Neural progenitor cell (in vitro differentiated cells): ENCODE results near the gene HOOK2. TPM values are rescaled to one million over a fixed set of nuclear protein-coding genes. Genes with fewer than 3 reads are reported as not detected.
A peak's percentile ranks its signal among the peaks of the same experiment; 100 is the strongest.
"Not testable (repeated sequence)": the region's sequence is repeated elsewhere in the genome, so short reads cannot be mapped to it uniquely, and the experiment has no call there.

Experiments used
- DNase-seq: peaks from one replicate; pipeline ENCODE4 v3.0.0-alpha.2; 2016; ENCODE audit warnings: low spot score
- H2AFZ ChIP-seq: fragments of 200-600 bp; sonication (generic); replicated peaks from 2 replicates; pipeline ENCODE4 v1.6.1; 2016; ENCODE audit warnings: antibody characterized with exemption
- H3F3A ChIP-seq: fragments of 200-600 bp; sonication (generic); 2 replicates; pipeline ENCODE4 v1.6.1; 2016; ENCODE audit warnings: antibody characterized with exemption, low read depth
- H3K27ac ChIP-seq: fragments of 200-600 bp; sonication (generic); 2 replicates; pipeline ENCODE4 v1.5.1; 2016; ENCODE audit warnings: mild to moderate bottlenecking
- H3K27me3 ChIP-seq: fragments of 200-600 bp; sonication (generic); 2 replicates; pipeline ENCODE4 v1.6.1; 2016; ENCODE audit warnings: mild to moderate bottlenecking, moderate library complexity
- H3K36me3 ChIP-seq: fragments of 200-600 bp; sonication (generic); 2 replicates; pipeline ENCODE4 v1.5.1; 2016
- H3K4me1 ChIP-seq: fragments of 200-600 bp; sonication (generic); 2 replicates; pipeline ENCODE4 v1.6.1; 2016; ENCODE audit warnings: mixed run types
- H3K4me2 ChIP-seq: fragments of 200-600 bp; sonication (generic); 2 replicates; pipeline ENCODE4 v1.6.1; 2016
- H3K4me3 ChIP-seq: fragments of 200-600 bp; sonication (generic); 2 replicates; pipeline ENCODE4 v1.5.1; 2016
- H3K79me2 ChIP-seq: fragments of 200-600 bp; sonication (generic); 2 replicates; pipeline ENCODE4 v1.6.1; 2016; ENCODE audit warnings: low read depth
- H3K9ac ChIP-seq: fragments of 200-600 bp; sonication (generic); 2 replicates; pipeline ENCODE4 v1.6.1; 2016
- H3K9me3 ChIP-seq: fragments of 200-600 bp; sonication (generic); 2 replicates; pipeline ENCODE4 v1.5.1; 2016; ENCODE audit warnings: low read depth
- H4K20me1 ChIP-seq: fragments of 200-600 bp; sonication (generic); 2 replicates; pipeline ENCODE4 v1.6.1; 2016; ENCODE audit warnings: low read depth
- H3K27ac Mint-ChIP-seq: 3 replicates; pipeline ENCODE4 v1.8.0; 2021; ENCODE audit warnings: mixed read lengths
- H3K27me3 Mint-ChIP-seq: 2 replicates; pipeline ENCODE4 v1.8.0; 2022; ENCODE audit warnings: low read depth, mild to moderate bottlenecking, inconsistent platforms, moderate library complexity, mixed read lengths; ENCODE audit not compliant: insufficient read depth
- H3K36me3 Mint-ChIP-seq: 3 replicates; pipeline ENCODE4 v1.8.0; 2021; ENCODE audit warnings: mixed read lengths
- H3K4me1 Mint-ChIP-seq: 3 replicates; pipeline ENCODE4 v1.8.0; 2021; ENCODE audit warnings: mixed read lengths
- H3K4me3 Mint-ChIP-seq: 3 replicates; pipeline ENCODE4 v1.8.0; 2021; ENCODE audit warnings: mild to moderate bottlenecking, moderate library complexity, mixed read lengths
- H3K9me3 Mint-ChIP-seq: 3 replicates; pipeline ENCODE4 v1.8.0; 2020; ENCODE audit warnings: mixed read lengths
- CTCF ChIP-seq: fragments of 200-600 bp; sonication (generic); IDR thresholded peaks from 2 replicates; pipeline ENCODE4 v1.5.1; 2017; ENCODE audit warnings: antibody characterized with exemption, mild to moderate bottlenecking
- EZH2 ChIP-seq: fragments of 200-600 bp; sonication (generic); IDR thresholded peaks from 2 replicates; pipeline ENCODE4 v1.6.1; 2017; ENCODE audit warnings: antibody characterized with exemption, mild to moderate bottlenecking, moderate library complexity
- EZH2phosphoT487 ChIP-seq: fragments of 200-600 bp; sonication (generic); IDR thresholded peaks from 2 replicates; pipeline ENCODE4 v1.6.1; 2017; ENCODE audit warnings: antibody characterized with exemption
- microRNA-seq: library from miRNA; unstranded; fragments of <30 nt; microRNA quantifications from one replicate; pipeline ENCODE4, GENCODE V29; 2016
- small RNA-seq: library from RNA; depleted of rRNA; stranded (forward); fragments of <200 nt; gene quantifications from one replicate; pipeline ENCODE3, GENCODE V24; 2015
- total RNA-seq: library from RNA; depleted of rRNA; stranded (reverse); fragments of >200 nt; gene quantifications from 2 replicates; pipeline ENCODE4 v1.2.3, GENCODE V29; 2015; ENCODE audit warnings: low replicate concordance

HOOK2 gene
- total RNA-seq, 1 donor from 2014 or later, result 14.3 TPM

- H3K27ac Mint-ChIP-seq, result peak overlapping the region; percentile 16
- no peak for DNase-seq
- peaks cover 22% of the 10 kb centered on the region for H3K4me1 Mint-ChIP-seq
- H3K4me2 ChIP-seq, result peak overlapping the region; percentile 94
- peaks cover 3% of the 10 kb centered on the region for H3K36me3 ChIP-seq
- H4K20me1 ChIP-seq, result peaks cover 39% of the 10 kb centered on the region
- H3K9ac ChIP-seq, result peak overlapping the region; percentile 72
- H3K27me3 Mint-ChIP-seq, result peaks cover 11% of the 10 kb centered on the region
- peak overlapping the region; percentile 66 for H3K4me3 ChIP-seq
- H3K27me3 ChIP-seq, result no peaks in the 10 kb centered on the region
- no peak for TF ChIP-seq EZH2
- TF ChIP-seq CTCF, result no peak
- no peak for TF ChIP-seq EZH2phosphoT487
- no peaks in the 10 kb centered on the region for H3K9me3 Mint-ChIP-seq
- peaks cover 86% of the 10 kb centered on the region for H3K79me2 ChIP-seq
- H3K27ac ChIP-seq, result no peak overlapping the region
- H3K4me3 Mint-ChIP-seq, result peak overlapping the region; percentile 81
- no peaks in the 10 kb centered on the region for H3K9me3 ChIP-seq
- no peak overlapping the region for H2AFZ ChIP-seq
- peaks cover 16% of the 10 kb centered on the region for H3K36me3 Mint-ChIP-seq
- peaks cover 6% of the 10 kb centered on the region for H3K4me1 ChIP-seq
- H3F3A ChIP-seq, result peaks cover 46% of the 10 kb centered on the region
Observed at GRCh38 chr19:12720296-12720695, 55.1 kb downstream of the HOOK2 start.

DNA sequence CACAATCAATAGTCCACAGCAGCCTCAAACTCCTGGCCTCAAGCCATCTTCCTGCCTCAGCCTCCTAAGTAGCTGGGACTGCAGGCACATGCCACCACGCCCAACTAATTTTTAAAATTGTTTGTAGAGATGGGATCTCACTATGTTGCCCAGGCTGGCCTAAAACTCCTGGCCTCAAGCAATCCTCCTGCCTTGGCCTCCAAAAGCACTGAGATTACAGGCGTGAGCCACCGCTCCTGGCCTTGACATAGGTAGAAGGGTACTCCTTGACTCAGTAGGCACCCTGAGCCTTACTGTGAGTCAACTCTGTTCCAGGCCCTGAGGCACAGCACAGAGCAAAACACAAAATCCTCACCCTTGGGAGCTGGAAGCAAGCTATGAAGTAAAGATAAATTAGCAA lies 59.4 kb downstream of the HOOK2 start:
- Mint-ChIP-seq H3K4me3 (no peak overlapping the region), H3K27me3 (no peaks in the 10 kb centered on the region), H3K9me3 (no peaks in the 10 kb centered on the region), H3K4me1 (peaks cover 5% of the 10 kb centered on the region), H3K36me3 (peaks cover 33% of the 10 kb centered on the region), H3K27ac (no peak overlapping the region)
- no peaks in the 10 kb centered on the region for H3K27me3 ChIP-seq
- H3K27ac ChIP-seq, result no peak overlapping the region
- TF ChIP-seq EZH2phosphoT487 (no peak), EZH2 (no peak), CTCF (no peak)
- peaks cover 53% of the 10 kb centered on the region for H3F3A ChIP-seq
- no peak for DNase-seq
- H4K20me1 ChIP-seq, result peaks cover 36% of the 10 kb centered on the region
- no peak overlapping the region for H3K9ac ChIP-seq
- peaks cover 54% of the 10 kb centered on the region for H3K79me2 ChIP-seq
- H3K4me1 ChIP-seq, result peaks cover 6% of the 10 kb centered on the region
- H3K36me3 ChIP-seq, result peaks cover 3% of the 10 kb centered on the region
- no peak overlapping the region for H3K4me3 ChIP-seq
- no peak overlapping the region for H3K4me2 ChIP-seq
- H2AFZ ChIP-seq, result no peak overlapping the region
- H3K9me3 ChIP-seq, result no peaks in the 10 kb centered on the region

DNA sequence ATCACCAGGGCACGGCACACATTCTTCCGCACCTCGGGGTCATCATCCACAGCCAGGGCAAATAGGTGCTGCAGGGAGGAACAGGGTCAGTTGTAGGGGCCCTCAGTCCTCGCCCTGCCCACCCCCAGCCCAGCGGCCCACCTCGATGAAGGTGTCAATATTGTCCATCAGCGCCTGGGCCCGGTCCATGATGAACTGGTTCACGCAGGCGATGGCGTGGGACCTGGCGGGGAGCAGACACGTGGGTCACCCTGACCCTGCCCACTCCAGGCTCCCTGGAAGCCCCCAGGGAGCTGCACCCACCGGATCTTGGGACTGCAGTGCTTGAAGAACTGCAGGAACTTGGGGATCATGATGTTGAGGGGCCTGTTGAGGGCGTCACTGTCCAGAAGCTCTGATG lies 60.2 kb downstream of the HOOK2 start:
- Mint-ChIP-seq H3K36me3 (peaks cover 37% of the 10 kb centered on the region), H3K4me1 (no peaks in the 10 kb centered on the region), H3K27me3 (no peaks in the 10 kb centered on the region), H3K27ac (no peak overlapping the region), H3K9me3 (no peaks in the 10 kb centered on the region), H3K4me3 (no peak overlapping the region)
- Histone ChIP-seq H3K9ac (no peak overlapping the region), H3K27me3 (no peaks in the 10 kb centered on the region), H3K27ac (no peak overlapping the region), H4K20me1 (peaks cover 28% of the 10 kb centered on the region), H2AFZ (no peak overlapping the region), H3K4me3 (no peak overlapping the region), H3K4me2 (no peak overlapping the region), H3K36me3 (peaks cover 3% of the 10 kb centered on the region), H3K9me3 (no peaks in the 10 kb centered on the region), H3K79me2 (peaks cover 45% of the 10 kb centered on the region), H3F3A (peaks cover 53% of the 10 kb centered on the region), H3K4me1 (peaks cover under 1% of the 10 kb centered on the region)
- TF ChIP-seq CTCF (no peak), EZH2phosphoT487 (no peak), EZH2 (no peak)
- no peak for DNase-seq

DNA sequence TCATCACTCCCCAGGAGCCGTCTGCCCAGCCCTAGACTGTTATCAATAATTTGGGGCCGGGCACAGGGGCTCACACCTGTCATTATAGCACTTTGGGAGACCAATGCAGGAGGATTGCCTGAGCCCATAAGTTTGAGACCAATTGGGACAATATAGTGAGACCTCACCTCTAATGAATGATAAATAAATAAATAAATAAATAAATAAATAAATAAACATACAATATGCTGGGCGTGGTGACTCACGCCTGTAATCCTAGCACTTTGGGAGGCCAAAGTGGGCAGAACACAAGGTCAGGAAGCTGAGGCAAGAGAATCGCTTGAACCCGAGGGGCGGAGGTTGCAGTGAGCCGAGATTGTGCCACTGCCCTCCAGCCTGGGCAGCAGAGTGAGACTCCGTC lies 62.0 kb downstream of the HOOK2 start:
- H3K36me3 ChIP-seq, result not testable (repeated sequence)

More for the DNA sequence above, 62.0 kb downstream of the HOOK2 start:
- H3F3A ChIP-seq, result peaks cover 42% of the 10 kb centered on the region
- not testable (repeated sequence) for DNase-seq, H3K4me3 Mint-ChIP-seq, H2AFZ ChIP-seq, H3K9me3 Mint-ChIP-seq, H3K4me1 ChIP-seq, H3K4me1 Mint-ChIP-seq, H3K4me2 ChIP-seq, H3K4me3 ChIP-seq, H3K27ac ChIP-seq, H3K27ac Mint-ChIP-seq, H3K9ac ChIP-seq, H3K27me3 ChIP-seq, H3K27me3 Mint-ChIP-seq, H3K9me3 ChIP-seq
- peaks cover 34% of the 10 kb centered on the region for H3K36me3 Mint-ChIP-seq
- peaks cover 16% of the 10 kb centered on the region for H4K20me1 ChIP-seq
- peaks cover 27% of the 10 kb centered on the region for H3K79me2 ChIP-seq

Small RNAs within 50 kb of the gene (microRNA-seq; reads per million reads assigned to microRNA genes)
- not detected for gene MIR5684

Small RNAs within 50 kb of the gene (small RNA-seq; reads per million reads assigned to genes)
- gene MIR5684, result not detected

Other genes starting within 250 kb of the HOOK2 start
- 13.9 and 15.0 TPM in 2 replicates for gene ZNF564, start 224.1 kb downstream of the HOOK2 start, total RNA-seq
- 6.8 and 16.7 TPM in 2 replicates for gene ZNF490, start 164.7 kb downstream of the HOOK2 start, total RNA-seq
- gene ZNF791, start 164.6 kb downstream of the HOOK2 start, total RNA-seq, result 27.1 and 60.7 TPM in 2 replicates
- 35.8 and 73.6 TPM in 2 replicates for gene MAN2B1, start 108.8 kb downstream of the HOOK2 start, total RNA-seq
- 11.0 and 15.9 TPM in 2 replicates for gene WDR83, start 108.7 kb downstream of the HOOK2 start, total RNA-seq
- 78.3 and 108 TPM in 2 replicates for gene DHPS, start 93.7 kb downstream of the HOOK2 start, total RNA-seq
- gene GNG14, start 87.6 kb downstream of the HOOK2 start, total RNA-seq, result not detected in 2 replicates
- 4.0 and 21.4 TPM in 2 replicates for gene FBXW9, start 78.9 kb downstream of the HOOK2 start, total RNA-seq
- gene TNPO2, start 51.6 kb downstream of the HOOK2 start, total RNA-seq, result 58.1 and 87.4 TPM in 2 replicates
- 105 and 194 TPM in 2 replicates for gene TRIR, start 40.9 kb downstream of the HOOK2 start, total RNA-seq
- gene GET3, start 38.1 kb downstream of the HOOK2 start, total RNA-seq, result 62.9 and 99.6 TPM in 2 replicates
- gene BEST2, start 23.8 kb downstream of the HOOK2 start, total RNA-seq, result not detected in 2 replicates
- gene JUNB, start 15.9 kb upstream of the HOOK2 start, total RNA-seq, result 1.5 and 12.6 TPM in 2 replicates
- gene PRDX2, start 26.2 kb upstream of the HOOK2 start, total RNA-seq, result 463 and 727 TPM in 2 replicates
- not detected in 2 replicates for gene THSD8, start 26.5 kb upstream of the HOOK2 start, total RNA-seq
- gene RNASEH2A, start 31.0 kb upstream of the HOOK2 start, total RNA-seq, result 60.3 and 61.3 TPM in 2 replicates
- 0.19 TPM in 1 of 2 replicates, not detected in the other for gene RTBDN, start 59.0 kb upstream of the HOOK2 start, total RNA-seq
- 8.3 and 13.3 TPM in 2 replicates for gene MAST1, start 63.0 kb upstream of the HOOK2 start, total RNA-seq
- gene DNASE2, start 105.9 kb upstream of the HOOK2 start, total RNA-seq, result 8.7 and 16.5 TPM in 2 replicates
- gene KLF1, start 111.6 kb upstream of the HOOK2 start, total RNA-seq, result 0.43 and 0.64 TPM in 2 replicates
- gene GCDH, start 115.6 kb upstream of the HOOK2 start, total RNA-seq, result 39.5 and 75.0 TPM in 2 replicates
- 1.8 and 6.4 TPM in 2 replicates for gene SYCE2, start 143.7 kb upstream of the HOOK2 start, total RNA-seq
- gene FARSA, start 158.2 kb upstream of the HOOK2 start, total RNA-seq, result 21.4 and 51.6 TPM in 2 replicates
- gene CALR, start 163.1 kb upstream of the HOOK2 start, total RNA-seq, result 437 and 569 TPM in 2 replicates
- 37.7 and 54.9 TPM in 2 replicates for gene RAD23A, start 170.3 kb upstream of the HOOK2 start, total RNA-seq
- 17.1 and 42.2 TPM in 2 replicates for gene GADD45GIP1, start 181.7 kb upstream of the HOOK2 start, total RNA-seq
- 0.06 and 0.07 TPM in 2 replicates for gene DAND5, start 194.0 kb upstream of the HOOK2 start, total RNA-seq
- 0.06 TPM in 2 replicates for gene NFIX, start 219.9 kb upstream of the HOOK2 start, total RNA-seq